ENCODE measurements around the gene NFYB.
"Not testable (repeated sequence)": the region's sequence is repeated elsewhere in the genome, so short reads cannot be mapped to it uniquely, and the experiment has no call there.

The NFYB gene

DNA sequence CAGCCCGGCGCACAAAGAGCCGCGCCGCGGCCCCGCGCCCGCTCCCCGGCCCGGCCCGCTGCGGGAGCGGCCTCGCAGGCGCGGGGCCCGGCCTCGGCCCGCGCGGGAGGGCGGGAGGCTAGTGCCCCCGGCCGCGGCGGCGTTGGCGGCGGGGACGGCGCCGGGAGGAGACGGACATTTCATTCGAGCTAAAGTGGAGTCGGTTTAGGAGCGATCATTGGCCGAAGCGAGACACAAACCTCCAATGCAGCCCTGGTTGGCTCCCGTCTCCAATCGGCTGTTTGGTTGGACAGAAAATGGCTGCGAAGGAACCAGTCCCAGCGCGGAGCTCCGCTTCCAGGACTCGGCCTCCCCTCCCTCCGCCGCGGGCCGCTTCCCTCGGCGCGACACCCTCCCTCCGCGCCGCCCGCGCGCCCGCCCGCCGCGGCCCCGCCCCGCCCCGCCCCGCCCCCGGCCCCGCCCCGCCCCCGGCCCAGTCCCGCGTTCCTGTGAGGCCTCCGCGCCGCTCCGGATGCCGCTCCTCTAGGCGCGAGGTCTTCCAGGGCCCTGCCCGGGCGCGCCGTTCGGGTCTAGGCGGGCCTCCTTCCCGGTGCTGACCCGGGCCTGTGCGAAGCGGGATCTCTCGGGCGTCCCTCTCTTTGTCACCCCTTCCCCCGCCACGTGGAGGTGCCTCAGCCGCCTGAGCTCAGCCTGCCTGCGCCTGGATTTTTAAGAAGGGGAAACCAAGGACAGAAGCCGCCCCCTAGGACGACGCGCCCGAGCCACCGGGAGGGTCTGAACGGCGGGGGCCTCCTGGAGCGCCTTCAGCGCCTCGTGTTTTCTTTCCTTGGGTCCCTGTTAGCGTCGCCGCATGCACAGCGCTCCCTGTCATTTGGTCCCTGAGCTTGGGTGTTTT, at the start of gene NFYB:
NFYB (minus strand) TSS at position 309 of the 895 bp plus-strand sequence. CDS start 2,757 bp downstream, outside the sequence.
- DNase-seq (ENCODE audit: low spot score) = peak; percentile 97

DNA sequence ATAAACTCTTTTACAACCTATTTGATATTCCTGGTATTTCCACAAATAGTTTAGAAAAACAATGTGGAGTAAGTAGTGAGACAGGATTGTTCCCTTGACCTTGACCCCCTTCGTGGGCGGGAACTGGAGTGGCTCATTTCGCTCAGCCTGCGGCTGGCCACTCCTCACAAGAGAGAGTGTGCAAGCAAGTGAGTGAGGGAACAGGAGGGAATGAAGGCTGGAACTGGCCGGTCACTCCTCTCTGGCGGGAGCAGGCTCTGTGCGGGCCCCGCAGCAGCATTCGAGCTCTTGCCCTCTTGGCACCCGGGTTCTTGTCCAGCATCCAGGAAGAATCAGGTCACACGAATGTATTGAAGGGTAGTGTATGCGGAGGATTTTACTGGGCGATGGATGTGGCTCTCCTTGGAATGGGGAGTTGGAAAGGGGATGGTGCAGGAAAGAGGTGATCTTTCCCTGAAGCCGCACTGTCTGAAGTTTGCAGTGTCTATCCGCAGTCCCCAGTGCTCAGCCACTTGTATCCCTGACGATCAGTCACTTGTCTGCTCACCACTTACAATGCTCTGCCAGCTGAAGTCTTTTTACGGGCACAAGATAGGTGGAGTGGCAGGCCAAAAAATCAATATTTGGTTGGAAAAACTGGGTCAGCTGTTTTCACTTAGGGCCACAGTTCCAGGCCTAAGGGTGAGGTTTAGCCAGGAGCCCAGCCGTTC, 49.6 kb upstream of the NFYB start:
- DNase-seq (ENCODE audit: low spot score) = no peak

DNA sequence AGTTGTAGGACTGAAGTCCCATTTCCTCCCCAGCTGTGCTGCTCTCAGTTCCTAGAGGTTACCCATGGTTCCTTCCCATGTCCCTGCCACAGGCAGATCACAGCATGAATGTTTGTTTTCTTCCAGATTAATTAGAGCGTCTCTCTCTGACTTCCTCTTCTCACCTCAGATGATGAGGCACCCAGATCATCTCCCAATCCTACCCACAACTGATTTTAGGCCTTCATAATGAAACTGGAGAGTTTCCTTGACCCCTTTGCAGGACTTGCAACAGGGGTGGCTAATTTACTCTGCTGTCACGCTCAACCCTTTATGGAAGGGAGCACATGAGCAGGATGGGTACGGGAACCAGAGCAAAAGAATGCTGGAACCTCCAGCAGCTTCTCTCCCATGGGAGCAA, 45.4 kb upstream of the NFYB start:
- no peak for DNase-seq (ENCODE audit: low spot score)

DNA sequence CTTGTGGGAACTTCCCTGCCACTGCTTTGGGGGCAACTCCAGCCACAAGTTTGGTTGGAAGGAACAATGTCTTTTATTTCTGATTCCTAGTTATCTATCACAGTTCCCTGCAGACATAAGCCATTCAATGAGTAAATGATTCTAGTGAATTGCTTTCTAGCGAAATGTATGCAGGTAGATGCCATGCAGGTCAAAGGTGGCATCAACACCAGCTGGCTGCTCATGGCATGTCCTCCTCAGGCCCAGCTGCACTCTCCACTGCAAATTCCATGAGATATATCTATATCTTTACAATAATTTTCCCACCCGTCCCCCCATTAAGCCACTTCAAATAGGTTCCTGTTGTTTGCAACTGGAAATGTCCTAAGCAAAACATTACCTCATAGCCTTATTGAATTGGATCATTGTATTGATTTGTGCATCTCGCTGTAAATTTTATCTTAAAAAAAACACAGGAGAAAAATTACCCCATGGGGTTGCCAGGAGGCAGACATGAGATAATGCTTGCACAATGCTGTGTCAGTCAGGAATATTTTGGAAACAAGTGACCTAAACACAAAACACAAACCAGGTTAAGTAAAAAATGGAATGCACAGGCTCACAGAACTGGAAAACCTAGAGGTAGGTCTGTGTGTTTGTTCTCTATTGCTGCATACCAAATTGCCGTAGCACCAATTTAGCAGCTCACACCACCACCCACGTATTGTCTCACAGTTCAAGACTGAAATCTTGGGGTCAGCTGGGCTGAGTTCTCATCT, 44.8 kb upstream of the NFYB start:
- no peak for DNase-seq (ENCODE audit: low spot score)

DNA sequence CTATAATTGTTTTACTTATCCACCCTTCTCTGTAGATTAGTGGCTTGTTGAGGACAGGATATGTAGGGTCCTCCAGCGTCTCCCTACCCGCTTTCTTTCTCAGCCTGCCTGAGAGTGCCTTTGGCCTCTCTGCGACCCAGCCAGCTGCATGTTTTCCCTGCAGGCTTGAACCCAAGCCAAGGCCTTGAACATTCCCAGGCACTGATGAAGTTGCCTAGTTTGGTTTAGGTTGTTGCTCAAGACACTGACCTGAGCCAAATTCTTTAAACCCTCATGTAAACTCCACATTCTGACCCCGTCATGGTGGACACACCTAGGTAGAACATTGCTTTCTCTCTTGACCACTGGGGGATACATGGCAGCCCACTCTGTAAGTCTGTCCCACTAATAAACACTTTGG, 44.1 kb upstream of the NFYB start:
- DNase-seq (ENCODE audit: low spot score) = peak; percentile 70

DNA sequence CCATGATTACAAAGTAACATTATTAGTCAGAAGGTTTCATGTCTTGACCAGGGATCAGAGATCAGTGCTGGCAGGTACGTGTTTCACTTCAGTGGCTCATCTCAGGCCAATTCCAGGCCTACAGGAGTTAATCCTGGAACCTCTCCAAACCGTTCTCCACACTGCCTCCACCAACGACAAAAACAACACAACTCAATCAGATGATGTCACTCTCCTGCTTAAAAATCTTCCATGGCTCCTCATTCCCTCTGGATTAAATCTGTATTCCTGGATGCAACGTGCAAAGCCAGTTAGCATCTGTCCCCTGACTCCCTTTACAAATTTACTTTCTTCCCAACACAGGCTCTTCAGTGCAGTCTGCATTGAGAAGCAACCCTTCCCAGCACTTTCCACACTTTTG, 43.3 kb upstream of the NFYB start:
- peak; percentile 15 for DNase-seq (ENCODE audit: low spot score)

DNA sequence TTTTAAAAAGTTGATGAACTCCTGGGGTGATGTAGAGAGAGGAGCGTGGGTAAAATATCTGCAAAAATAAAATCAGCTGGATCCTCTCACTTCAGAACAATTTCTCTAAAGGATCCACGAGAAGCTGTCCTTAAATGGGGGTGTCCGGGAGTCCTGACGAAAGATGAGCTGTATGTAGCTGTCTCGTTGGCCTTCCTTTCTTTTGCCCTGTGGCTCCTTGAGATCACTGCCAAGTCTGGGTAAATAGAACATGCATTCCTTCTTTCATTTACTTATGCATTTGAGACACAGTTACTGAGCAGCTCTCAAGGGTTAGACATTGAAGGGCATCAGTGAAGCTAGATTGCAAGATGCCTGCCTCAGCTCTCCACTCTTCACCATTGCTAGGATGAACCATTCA, 42.4 kb upstream of the NFYB start:
- DNase-seq (ENCODE audit: low spot score) = no peak

DNA sequence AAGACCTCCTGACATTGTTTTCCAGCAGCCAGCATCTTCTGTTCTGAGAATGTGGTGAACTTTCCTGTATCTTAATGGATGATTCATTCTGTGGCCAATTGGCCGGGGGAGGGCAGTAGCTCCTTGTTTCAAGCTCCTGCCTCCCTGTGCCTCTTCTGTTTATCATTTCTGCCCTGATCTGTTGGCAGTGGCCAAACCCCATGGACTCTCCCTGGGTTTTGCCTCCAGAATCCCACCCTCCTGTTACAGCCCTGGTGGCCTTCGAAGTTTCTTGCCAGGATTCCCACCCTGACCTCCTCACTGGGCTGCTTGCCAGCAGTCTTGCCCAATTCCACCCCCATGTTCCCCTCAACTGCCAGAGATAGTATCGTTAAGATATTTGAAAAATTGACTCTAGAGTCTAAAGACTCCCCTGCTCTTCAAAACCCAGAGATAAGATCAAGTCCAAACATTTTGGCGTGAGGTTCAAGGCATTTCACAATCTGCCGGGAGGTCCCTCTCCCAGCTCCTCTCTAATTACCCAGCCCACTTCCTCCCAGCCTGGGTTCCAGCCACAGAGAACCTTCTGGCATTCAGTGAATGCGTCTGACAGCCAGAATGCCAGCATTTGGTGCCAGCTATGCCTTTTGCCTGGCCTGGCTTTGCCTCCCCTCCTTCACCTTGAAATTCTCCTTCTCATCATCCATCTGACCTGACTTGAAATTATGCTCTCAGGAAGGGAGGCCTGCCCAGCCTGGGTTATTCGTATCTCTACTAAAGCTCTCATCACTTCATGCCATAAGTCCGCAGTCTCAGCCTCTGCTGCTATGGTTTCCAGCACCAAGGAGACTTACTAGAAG, 39.9 kb upstream of the NFYB start:
- peak; percentile 91 for DNase-seq (ENCODE audit: low spot score)

DNA sequence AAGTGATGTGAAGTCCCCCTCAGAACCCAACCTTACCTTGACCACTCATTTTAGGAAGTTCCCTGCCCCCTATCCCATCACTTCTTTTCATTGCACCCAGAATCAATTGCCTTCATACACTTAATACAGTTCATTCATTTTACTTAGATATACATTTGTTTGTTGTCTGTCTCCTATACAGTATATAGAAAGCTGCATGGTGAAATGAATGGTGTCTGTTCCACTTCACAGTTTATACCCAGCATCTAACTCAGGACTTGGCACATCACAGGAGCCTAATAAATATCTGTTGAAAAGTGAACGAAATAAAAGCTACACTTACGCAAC, 39.3 kb upstream of the NFYB start:
- DNase-seq (ENCODE audit: low spot score) = no peak

DNA sequence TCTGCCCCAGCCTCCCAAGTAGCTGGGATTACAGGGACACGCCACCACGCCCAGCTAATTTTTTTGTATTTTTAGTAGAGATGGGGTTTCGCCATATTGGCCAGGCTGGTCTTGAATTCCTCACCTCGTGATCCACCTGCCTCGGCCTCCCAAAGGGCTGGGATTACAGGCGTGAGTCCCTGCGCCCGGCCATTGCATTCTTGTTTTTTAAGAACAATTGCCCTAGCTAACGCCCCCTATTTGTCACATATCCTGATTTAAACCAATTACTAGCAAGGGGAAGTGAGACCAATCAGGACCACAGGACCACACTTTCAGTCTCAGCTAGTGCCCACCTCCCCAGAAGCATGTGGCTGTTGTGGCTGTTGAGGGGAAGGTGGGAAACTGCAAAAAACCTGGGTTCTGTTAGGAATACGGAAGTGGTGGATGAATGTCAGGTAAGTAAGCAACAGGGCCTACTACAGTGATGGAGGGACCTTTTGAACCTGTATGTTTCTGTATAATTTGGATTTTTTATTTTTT, 37.8 kb upstream of the NFYB start:
- no peak for DNase-seq (ENCODE audit: low spot score)

DNA sequence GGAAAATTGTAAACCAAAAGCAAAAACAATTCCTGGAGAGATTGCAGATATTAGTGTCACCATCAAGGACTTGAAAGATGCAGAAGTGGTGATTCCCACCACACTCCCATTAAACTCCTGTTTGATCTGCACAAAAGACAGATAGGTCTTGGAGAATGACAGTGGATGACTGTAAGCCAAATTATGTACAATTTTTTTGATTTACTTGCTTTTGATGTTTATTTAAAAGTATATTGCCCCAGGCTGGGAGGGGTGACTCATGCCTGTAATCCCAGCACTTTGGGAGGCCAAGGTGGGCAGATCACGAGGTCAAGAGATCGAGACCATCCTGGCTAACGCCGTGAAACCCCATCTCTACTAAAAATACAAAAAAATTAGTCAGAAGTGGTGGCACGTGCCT, 35.8 kb upstream of the NFYB start:
- DNase-seq (ENCODE audit: low spot score) = not testable (repeated sequence)

DNA sequence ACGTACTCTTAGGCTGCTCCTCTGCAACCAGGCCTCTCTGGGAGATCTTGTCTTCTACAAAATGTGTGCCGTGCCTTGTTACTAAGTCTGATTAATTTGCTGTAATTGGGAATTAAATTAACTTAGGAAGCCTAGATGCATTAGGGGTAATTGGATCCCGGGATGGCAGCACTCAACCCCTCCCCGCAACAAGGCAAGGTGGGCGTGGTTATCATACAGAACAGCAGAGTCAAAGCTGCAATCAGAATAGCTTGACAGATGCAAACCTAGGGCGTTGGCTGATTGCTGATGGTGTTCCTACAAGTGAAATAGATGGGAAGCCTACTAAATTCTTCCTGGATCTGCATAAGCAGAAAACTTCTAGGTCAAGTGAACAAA, 34.5 kb upstream of the NFYB start:
- DNase-seq (ENCODE audit: low spot score) = no peak

DNA sequence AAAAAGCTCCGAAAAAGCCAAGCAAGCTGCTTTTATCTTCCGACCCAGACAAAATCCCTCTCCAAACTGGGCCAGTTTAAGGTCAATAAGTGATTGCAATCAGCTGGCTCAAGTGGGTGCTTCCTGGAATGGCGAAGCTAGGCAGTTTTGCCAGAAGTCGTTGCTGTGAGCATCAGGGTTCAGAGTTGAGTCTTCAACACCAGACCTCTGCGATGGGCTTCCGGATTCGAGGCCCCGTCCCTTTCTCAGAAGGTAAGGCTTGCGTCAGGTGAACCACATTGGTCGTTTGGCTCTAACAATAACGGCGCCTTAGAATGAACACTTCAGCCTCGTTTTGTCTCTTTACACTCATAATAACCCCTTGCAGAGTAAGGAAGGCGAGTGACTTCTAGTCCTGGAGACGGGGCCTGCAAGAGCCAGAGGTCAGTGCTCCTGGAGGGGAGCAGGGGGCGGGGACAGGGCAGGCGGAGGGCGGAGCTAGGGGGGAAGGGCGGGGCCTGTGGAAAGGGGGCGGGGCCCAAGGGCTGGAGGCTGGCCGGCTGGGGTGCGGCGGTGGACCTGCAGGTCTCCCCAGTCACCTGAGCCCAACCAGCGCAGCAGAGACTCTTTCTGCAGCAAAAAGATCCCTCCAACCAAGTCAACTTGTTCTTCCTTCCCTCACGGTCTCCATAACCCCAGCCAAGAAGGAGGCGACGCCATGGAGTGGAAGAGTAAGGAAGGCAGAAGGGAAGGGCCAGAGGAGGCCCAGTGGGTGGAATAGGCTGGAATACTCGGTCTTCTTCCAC, 34.0 kb upstream of the NFYB start:
- no peak for DNase-seq (ENCODE audit: low spot score)

DNA sequence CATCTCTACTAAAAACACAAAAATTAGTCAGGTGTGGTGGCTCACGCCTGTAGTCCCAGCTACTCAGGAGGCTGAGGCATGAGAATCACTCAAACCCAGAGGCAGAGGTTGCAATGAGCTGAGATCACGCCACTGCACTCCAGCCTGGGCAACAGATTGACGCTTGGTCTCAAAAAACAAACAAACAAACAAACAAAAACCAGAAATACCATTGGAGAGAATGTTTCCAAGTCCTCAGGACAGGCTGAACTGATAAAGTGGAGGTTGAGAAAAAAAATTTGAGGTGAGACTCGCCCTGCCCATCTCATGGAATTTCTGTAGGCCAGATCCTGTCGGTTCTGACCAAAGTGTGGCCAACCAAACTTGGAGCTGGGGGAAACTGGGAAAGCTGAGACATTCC, 30.6 kb upstream of the NFYB start:
- DNase-seq (ENCODE audit: low spot score) = no peak

DNA sequence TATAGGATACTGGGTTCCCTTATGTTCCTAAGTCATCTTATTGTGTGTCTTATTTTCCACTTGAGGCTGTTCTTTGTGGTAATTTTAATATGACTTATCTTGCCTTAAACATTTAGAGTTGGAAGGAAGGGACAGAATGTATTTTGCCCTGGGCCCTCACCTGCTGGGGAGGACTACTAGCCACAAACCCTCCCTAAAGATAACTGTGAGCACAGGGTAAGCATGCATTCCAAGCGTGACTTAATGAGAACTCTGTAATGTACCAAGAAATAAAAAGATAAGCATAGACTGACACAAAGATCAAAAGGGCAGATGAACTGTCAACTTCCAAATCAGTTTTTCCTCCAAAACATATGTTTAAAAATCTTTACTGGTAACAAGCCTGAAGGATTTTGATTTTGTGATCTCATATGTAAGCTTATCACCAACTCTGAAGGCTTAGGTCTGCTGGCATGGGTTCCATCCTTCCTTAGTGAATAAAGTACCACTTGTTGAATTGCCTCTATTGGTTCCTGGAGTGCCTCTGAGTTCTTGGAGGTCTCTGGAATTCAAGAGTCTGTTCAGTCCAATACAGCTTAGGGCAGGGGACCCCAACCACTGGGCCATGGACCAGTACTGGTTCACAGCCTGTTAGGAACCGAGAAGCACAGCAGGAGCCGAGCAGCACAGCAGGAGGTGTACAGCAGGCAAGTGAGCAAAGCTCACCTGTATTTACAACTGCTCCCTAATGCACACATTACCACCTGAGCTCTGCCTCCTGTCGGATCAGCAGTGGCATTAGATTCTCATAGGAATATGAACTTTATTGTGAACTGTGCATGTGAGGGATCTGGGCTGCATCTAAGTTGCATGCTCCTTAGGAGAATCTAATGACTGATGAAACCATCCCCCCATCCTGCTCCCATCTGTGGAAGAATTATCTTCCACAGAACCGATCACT, 29.8 kb upstream of the NFYB start:
- no peak for DNase-seq (ENCODE audit: low spot score)

DNA sequence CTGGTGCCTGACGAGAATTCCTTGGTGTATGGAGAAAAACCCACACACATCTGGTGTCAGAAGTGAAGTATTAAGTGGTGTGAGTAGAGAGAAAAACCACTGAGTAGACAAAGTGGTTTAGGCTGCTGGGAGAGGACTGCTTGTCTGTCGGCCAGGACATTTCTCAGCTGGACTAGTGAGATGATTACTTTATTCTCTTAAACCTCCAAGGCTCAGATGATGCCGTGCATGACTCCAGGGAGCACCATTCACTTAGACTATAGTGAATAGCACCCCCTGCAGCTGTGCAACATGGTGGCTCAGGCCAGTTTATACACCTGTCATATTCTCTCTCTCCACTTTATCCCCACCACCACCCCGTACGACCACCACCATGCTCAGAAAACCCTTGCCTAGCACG, 28.5 kb upstream of the NFYB start:
- no peak for DNase-seq (ENCODE audit: low spot score)

DNA sequence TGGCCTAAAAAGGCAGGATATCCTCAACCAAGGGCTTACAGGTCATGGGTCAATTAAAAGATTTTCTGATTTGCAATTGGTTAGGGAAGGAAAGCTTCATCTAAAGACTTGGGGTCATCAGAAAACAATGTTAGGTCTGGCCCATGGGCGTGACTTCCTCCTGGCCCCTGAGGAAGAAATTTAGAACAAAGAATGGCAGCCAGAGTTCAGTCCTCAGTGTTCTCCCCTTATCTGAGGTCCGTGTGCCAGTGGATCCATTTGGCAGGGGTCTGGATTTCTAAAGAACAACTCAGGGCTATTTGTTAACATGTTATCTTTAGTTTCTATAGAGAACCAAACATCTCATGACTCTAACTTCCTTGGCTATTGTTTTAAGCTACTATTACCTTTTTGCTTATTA, 27.8 kb upstream of the NFYB start:
- no peak for DNase-seq (ENCODE audit: low spot score)

DNA sequence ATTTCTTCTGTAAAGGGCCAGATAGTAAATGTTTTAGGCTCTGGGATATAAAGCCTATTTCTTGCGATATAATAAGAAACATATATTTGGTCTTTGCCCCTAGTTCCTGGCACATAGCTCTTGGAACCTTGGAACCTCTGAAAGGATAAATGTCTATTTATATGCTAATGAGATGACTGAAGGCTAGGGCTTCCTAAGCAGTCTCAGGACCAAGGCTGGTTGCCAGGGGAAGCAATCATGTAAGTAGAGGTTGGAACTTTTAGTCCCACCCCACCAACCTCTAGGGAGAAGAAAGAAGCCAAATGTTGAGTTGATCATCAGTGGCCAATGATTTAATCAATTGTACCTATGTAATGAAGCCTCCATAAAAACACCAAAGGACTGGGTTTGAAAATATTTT, 26.6 kb upstream of the NFYB start:
- no peak for DNase-seq (ENCODE audit: low spot score)

DNA sequence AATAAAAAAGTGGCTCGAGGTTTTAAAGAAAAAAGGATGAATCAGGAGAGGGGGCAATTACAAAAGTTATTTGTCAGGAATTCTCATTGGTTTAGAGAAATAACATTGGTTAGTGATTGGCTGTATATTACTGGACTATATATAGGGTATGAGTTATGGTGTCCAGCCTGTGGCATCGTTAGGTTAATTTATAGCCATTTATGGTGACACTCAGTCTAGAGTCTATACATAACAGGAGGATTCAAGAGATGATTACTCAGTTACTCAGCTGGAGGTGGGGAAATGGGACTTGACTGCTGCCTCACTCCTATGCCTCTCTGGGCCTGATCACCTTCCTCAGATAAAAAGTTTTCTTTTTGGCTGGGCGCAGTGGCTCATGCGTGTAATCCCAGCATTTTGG, 25.6 kb upstream of the NFYB start:
- no peak for DNase-seq (ENCODE audit: low spot score)

DNA sequence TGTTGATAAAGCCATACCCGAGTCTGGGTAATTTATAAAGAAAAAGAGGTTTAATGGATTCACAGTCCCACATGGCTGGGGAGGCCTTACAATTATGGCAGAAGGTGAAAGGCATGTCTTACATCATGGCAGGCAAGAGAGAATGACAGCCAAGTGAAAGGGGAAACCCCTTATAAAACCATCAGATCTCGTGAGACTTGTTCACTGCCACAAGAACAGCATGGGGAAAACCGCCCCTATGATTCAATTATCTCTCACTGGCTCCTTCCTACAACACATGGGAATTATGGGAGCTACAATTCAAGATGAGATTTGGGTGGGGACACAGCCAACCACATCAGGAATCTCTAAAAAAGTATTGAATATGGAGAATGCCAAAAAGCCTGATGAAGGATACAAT, 25.0 kb upstream of the NFYB start:
- DNase-seq (ENCODE audit: low spot score) = not testable (repeated sequence)
